Kidney (tissue), 14 donors: ENCODE results near the gene BRIP1. TPM values are rescaled to one million over a fixed set of nuclear protein-coding genes. Genes with fewer than 3 reads are reported as not detected.

Experiments used
- DNase-seq, 5 donors: peaks; one replicate each; pipeline ENCODE4 v3.0.0-alpha.2; 2013 to 2020
- FAIRE-seq: peaks from 2 replicates; lab custom pipeline; 2012; peaks lifted over from hg19 to GRCh38; lab: Jason Lieb, UNC
- H3K27ac ChIP-seq, 2 donors: one replicate each; pipeline ENCODE4 v1.7.0; 2013; ENCODE audit warnings: low read depth in 2 of 2, low read length in 2 of 2, inconsistent platforms in 1 of 2
- H3K27me3 ChIP-seq: one replicate; pipeline ENCODE4 v1.7.1; 2013; ENCODE audit warnings: low read length, inconsistent platforms; ENCODE audit not compliant: control insufficient read depth, insufficient read depth
- H3K36me3 ChIP-seq, 3 donors: one replicate each; pipeline versions ENCODE4 v1.7.0 to v1.7.1; 2013; ENCODE audit warnings: low read length in 3 of 3, control low read depth in 1 of 3, inconsistent platforms in 1 of 3; ENCODE audit not compliant: insufficient read depth in 3 of 3, control insufficient read depth in 2 of 3
- H3K4me1 ChIP-seq, 3 donors: one replicate each; pipeline versions ENCODE4 v1.7.0 to v1.7.1; 2013; ENCODE audit warnings: low read length in 3 of 3, inconsistent platforms in 1 of 3, low read depth in 1 of 3; ENCODE audit not compliant: control insufficient read depth in 2 of 3, insufficient read depth in 2 of 3
- H3K4me3 ChIP-seq, 3 donors: one replicate each; pipeline versions ENCODE4 v1.7.0 to v1.8.1; 2013; ENCODE audit warnings: low read length in 3 of 3, control low read depth in 1 of 3, inconsistent platforms in 1 of 3
- H3K9ac ChIP-seq, 3 donors: one replicate each; pipeline versions ENCODE4 v1.7.0 to v1.7.1; 2013; ENCODE audit warnings: low read length in 3 of 3, control low read depth in 1 of 3, inconsistent platforms in 1 of 3
- H3K9me3 ChIP-seq, 3 donors: one replicate each; pipeline versions ENCODE4 v1.7.0 to v1.7.1; 2013; ENCODE audit warnings: low read length in 3 of 3, control low read depth in 1 of 3, inconsistent platforms in 1 of 3; ENCODE audit not compliant: control insufficient read depth in 2 of 3, insufficient read depth in 1 of 3
- intact Hi-C: fragments of 100-400 bp; cut with DNase I; formaldehyde crosslinking; loops from one replicate; pipeline ENCODE4 v1.11.1; 2022
- polyA plus RNA-seq: library from polyadenylated mRNA; stranded (reverse); fragments of 350-450 nt; fragmentation: Illumina TruSeq; extraction: RNeasy Lipid Tissue Mini Kit (QIAGEN cat#74804); gene quantifications from one replicate; pipeline ENCODE4 v1.2.3, GENCODE V29; 2014; ENCODE audit warnings: low read depth, low replicate concordance; ENCODE audit not compliant: insufficient read depth
- total RNA-seq: library from RNA; stranded (reverse); fragmentation: NEBNext Ultra II Directional; extraction: Animal tissue kit (Norgen Biotek cat#: 25700); gene quantifications from one replicate; pipeline ENCODE4 v1.2.1, GENCODE V29; 2021
- TF ChIP-seq, protein P1 (sequence below): IDR thresholded peaks from 3 replicates; pipeline ENCODE4 v1.5.1; 2012; ENCODE audit warnings: mild to moderate bottlenecking, moderate library complexity, borderline replicate concordance; ENCODE audit not compliant: insufficient read depth; ENCODE audit errors: extremely low read depth
- donor health status: control.
- donor health status: control.
- donor health status: control.
- donor health status: control.
- donor health status: control.
- donor health status: DM: yes; HTN: yes; CAD: no.
- donor health status: Normal renal cell carcinoma (clear cell type).

BRIP1 gene
- total and polyA plus RNA-seq, 2 donors from 2014 or later, result 0.54 TPM; not detected in 1

- no peaks in the 10 kb centered on the region for H3K9me3 ChIP-seq
- H3K9ac ChIP-seq, result no peak overlapping the region
- H3K36me3 ChIP-seq, result peaks cover 0 to 7% (median 5%) of the 10 kb centered on the region in 3 donors
- H3K27me3 ChIP-seq, result no peaks in the 10 kb centered on the region
- no peaks in the 10 kb centered on the region for H3K4me1 ChIP-seq
- intact Hi-C loops, result no loop called here
- no peak overlapping the region for H3K27ac ChIP-seq
- H3K4me3 ChIP-seq, result no peak overlapping the region
- DNase-seq (no peak), FAIRE-seq (no peak)
- TF ChIP-seq, protein P1, sequence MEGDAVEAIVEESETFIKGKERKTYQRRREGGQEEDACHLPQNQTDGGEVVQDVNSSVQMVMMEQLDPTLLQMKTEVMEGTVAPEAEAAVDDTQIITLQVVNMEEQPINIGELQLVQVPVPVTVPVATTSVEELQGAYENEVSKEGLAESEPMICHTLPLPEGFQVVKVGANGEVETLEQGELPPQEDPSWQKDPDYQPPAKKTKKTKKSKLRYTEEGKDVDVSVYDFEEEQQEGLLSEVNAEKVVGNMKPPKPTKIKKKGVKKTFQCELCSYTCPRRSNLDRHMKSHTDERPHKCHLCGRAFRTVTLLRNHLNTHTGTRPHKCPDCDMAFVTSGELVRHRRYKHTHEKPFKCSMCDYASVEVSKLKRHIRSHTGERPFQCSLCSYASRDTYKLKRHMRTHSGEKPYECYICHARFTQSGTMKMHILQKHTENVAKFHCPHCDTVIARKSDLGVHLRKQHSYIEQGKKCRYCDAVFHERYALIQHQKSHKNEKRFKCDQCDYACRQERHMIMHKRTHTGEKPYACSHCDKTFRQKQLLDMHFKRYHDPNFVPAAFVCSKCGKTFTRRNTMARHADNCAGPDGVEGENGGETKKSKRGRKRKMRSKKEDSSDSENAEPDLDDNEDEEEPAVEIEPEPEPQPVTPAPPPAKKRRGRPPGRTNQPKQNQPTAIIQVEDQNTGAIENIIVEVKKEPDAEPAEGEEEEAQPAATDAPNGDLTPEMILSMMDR, result no peak
Observed at GRCh38 chr17:61904094-61904710, 40.9 kb upstream of the BRIP1 start.

DNA sequence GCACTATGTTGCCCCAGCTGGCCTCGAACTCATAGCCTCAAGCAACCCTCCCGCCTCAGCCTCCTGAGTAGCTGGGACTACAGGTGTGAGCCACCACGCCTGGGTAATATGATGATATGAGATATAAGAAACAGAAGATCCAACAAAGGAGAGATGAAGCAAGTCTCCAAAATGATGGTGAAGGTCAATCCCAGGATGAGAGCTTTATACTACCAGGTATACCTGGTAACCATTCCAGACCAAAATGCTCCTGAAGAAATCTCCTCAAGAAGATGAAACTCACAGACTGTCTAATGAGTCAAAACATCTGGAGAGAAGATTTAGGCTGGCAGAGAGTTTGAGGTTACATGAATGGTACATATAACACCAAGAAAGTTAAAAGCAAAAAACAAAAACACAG lies 39.9 kb upstream of the BRIP1 start:
- H3K27me3 ChIP-seq, result no peaks in the 10 kb centered on the region
- H3K4me3 ChIP-seq, result no peak overlapping the region
- H3K9ac ChIP-seq, result no peak overlapping the region
- TF ChIP-seq, protein P1, result no peak
- intact Hi-C loops, result no loop called here
- no peak overlapping the region for H3K27ac ChIP-seq
- H3K4me1 ChIP-seq, result no peaks in the 10 kb centered on the region
- H3K36me3 ChIP-seq, result peaks cover 0 to 7% (median 5%) of the 10 kb centered on the region in 3 donors
- DNase-seq (no peak), FAIRE-seq (no peak)
- H3K9me3 ChIP-seq, result no peaks in the 10 kb centered on the region

GRCh38 chr17:61897548-61898180 lies 34.3 kb upstream of the BRIP1 start:
- no peak overlapping the region for H3K4me3 ChIP-seq
- no peaks in the 10 kb centered on the region for H3K9me3 ChIP-seq
- no peak for FAIRE-seq
- H3K4me1 ChIP-seq, result no peaks in the 10 kb centered on the region
- TF ChIP-seq, protein P1, result no peak
- no peak overlapping the region for H3K27ac ChIP-seq
- peaks cover 0 to 3% (median 0%) of the 10 kb centered on the region in 3 donors for H3K36me3 ChIP-seq
- H3K9ac ChIP-seq, result no peak overlapping the region
- DNase-seq, result no peak
- H3K27me3 ChIP-seq, result no peaks in the 10 kb centered on the region
- intact Hi-C loops, result no loop called here
